NCI-H2081 (cell line): ENCODE data around the gene FARP1.
A peak's percentile ranks its signal among the peaks of the same experiment; 100 is the strongest.

Experiments
- DNase-seq, 2 experiments: peaks; one replicate each; lab custom pipeline; 2025; lab: John Stamatoyannopoulos, UW

The FARP1 gene

DNA sequence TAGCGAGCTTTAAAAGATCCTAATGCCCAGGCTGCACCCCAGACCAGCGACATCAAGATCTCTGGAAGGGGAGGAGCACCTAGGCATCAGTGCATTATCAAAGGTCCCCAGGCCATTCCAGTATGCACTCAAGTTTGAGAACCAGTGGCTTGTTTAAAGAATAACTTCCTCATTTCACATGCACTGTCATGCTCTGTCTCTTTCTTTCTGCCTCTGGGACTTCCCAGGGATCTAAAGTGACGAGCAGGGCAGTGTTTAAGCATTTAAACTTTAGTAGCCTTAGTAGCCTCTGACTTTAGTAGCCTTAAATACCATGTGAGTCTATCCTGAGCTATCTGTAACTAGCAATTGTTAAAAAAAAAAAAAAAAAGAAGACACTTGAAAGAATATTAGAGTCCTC lies 8.9 kb upstream of the FARP1 start:
- DNase-seq: no peak

DNA sequence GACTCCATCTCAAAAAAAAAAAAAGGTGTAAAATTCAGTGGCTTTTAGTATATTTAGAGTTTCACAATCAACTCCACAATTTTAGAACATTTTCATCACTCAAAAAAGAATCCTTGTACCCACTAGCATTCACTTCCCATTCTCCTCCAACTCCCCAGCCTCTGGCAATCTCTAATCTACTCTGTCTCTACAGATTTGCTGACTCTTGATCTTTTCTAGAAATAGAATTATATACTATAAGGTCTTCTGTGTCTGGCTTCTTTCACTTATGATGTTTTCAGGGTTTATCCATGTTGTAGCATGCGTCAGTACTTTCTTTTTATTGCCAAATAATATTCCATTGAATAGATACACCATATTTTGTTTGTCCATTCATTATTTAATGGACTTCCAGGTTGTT lies 8.0 kb upstream of the FARP1 start:
- no peak for DNase-seq

GRCh38 chr13:98141091-98141490 lies 1.8 kb upstream of the FARP1 start:
- no peak for DNase-seq

DNA sequence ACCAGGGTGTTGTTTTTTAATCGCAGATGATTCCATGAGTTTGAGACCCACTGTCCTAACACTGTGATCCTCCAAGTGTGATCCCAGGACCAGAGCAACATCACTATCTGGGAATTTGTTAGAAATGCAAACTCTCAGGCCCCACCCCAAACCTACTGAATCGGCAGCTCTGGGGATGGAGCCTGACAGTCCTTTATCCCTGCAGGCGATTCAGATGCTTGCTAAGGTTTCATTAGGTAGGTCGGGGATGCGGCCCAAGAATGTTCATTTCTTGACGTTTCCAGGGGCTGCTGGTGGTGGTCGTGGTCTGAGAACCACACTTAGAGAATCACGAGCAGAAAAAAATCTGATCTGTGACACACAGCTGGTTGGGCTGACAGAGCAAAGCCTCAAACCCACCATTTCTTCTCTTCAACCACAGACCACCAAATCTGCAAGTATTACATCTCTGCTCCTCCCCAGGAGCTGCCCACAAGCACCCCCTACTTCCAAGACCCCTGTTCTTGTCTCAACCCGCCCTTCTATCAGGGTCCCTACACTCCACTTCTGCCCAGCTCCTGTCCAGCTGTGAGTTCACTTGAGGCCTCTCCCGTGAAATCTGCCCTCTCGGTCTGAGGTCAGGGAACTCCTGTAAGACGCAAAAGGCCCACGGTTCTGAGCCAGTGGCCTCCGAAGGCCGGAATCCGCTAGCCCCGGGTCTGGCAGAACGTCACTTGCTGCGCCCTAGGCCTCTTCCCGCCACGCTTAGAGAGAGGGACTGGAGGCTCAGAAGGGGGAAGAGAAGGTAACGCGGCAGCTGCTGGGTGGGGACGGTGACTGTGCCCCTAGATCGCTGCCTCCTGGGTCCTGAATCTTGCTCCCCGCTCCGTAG lies 1.1 kb upstream of the FARP1 start:
- no peak for DNase-seq

GRCh38 chr13:98143157-98143553 lies 261 bp downstream of the FARP1 start:
- no peak for DNase-seq

DNA sequence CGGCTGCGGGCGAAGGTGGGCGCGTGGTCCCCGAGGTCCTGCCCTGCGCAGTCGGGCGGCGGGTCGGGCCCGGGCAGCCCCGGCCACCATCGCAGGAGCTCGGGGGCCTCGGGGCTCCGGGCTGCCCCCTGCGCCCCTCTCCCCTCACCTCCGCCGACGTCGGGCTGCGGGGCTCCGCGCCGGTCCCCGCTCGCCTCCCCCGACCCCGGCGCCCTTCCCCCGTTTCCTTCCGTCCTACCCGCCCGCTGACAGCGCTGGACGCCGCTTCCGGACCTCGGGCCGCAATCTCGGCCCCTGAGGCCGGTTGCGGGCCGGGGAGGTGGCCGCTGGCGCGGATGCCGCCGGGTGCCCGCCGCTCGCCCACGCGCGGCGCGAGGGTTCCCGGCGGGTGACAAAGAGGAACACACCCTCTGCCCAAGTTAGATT lies 720 bp downstream of the FARP1 start:
- DNase-seq: peak in 1 of 2 experiments; percentile 38

- peak in 1 of 2 experiments; percentile 44 for DNase-seq
Observed at GRCh38 chr13:98144027-98144741, 1.3 kb downstream of the FARP1 start.

DNA sequence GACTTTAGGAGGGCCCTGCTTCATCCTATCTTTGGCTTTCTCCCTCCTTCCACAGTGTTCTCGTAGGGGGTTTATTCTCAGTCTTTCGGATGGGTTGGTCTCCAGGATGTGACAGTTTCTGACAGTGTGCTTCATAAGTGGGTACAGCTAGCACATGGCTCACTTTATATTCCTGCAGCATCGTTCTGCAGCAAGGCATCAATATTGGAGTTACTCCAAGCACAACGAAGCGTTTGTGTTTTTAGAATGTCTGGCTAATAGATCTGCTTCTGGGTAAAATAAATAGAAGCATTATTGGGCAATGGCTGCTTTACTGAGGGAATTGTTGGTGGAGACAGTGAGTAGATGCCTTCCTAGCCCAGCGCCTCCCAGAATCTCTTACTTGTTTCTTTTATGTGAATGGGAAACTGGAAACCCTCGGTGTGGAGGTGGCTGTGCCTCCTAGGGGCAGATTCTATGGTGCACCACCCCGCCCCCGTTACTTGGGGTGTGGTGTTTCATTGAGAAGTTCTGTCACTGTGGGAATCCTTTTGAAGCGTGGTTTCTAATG lies 2.0 kb downstream of the FARP1 start:
- peak; percentile 14 to 56 for DNase-seq

- no peak for DNase-seq
Observed at GRCh38 chr13:98147521-98147920, 4.6 kb downstream of the FARP1 start.

GRCh38 chr13:98150832-98151479 lies 8.1 kb downstream of the FARP1 start:
- DNase-seq: no peak

- DNase-seq: no peak
Observed at GRCh38 chr13:98155475-98156109, 12.7 kb downstream of the FARP1 start.

DNA sequence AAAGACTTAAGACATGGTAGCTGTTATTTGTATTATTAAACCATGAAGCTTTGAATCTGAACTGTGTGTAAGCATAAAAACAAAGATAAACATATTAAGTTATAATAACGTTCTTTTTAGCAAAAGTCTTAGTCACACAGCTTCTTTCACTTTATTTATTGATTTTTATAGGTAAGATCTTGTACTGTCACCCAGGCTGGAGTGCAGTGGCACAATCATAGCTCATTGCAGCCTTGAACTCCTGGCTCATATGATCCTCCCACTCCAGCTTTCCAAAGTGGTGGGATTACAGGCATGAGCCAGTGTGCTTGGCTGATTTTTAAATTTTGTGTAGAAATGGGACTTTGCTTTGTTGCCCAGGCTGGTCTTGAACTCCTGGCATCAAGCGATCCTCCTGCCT lies 13.4 kb downstream of the FARP1 start:
- no peak for DNase-seq

DNA sequence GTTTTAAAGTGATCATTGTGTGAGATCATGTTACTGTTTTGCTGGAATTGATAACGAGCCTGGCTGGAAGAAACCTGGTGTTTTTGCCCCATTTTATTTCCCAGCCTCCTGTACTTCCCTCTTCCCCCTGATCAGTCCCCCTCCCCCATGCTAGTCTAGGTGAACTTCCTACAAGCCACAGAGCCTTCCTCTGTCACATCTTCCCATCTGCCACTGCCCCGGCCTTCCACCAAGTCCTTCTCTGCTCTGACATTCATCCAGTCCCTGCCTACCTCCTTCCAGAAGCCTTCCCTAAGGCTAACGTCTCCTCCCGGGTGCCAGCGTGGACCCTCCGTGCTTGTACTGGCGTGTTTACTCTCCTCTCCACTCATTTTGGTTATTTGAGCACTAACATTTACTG lies 14.3 kb downstream of the FARP1 start:
- no peak for DNase-seq

- DNase-seq: no peak
Observed at GRCh38 chr13:98157609-98158008, 14.7 kb downstream of the FARP1 start.

DNA sequence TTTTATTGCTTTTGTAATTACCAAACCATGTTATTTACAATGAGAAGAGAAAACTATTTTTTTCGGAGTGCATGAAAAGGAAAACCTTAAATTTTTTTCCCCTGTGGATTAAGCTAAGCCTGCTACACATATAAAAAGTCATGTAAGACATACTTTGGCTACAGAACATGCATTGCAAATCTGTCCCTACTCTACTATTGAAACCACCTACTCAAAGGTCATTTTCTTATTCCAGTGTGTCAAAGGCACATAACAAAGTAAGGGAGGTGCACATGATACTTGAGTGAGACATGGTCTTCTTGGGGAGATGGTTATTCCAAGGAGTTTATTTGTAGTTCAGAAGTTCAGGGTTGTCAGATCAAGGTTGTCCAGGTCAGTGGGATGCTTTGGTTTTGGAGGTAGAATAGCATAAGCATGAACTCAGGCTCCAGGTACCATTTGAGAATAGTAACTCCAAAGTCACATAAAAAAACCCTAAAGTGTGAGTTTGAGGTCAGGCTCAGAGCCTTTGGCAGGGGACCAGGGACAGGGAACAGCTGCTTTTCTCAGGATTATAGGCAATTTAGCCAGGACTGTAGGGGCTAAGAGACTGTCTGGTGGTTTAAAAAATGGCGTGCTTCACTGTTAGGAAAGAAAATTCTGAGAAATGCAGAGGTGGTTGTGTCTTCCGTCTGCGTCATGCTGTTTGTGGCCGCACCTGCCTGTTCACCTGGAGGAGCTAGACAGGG lies 15.4 kb downstream of the FARP1 start:
- no peak for DNase-seq

- no peak for DNase-seq
Observed at GRCh38 chr13:98162935-98163334, 20.0 kb downstream of the FARP1 start.

GRCh38 chr13:98169331-98169730 lies 26.4 kb downstream of the FARP1 start:
- DNase-seq: no peak

DNA sequence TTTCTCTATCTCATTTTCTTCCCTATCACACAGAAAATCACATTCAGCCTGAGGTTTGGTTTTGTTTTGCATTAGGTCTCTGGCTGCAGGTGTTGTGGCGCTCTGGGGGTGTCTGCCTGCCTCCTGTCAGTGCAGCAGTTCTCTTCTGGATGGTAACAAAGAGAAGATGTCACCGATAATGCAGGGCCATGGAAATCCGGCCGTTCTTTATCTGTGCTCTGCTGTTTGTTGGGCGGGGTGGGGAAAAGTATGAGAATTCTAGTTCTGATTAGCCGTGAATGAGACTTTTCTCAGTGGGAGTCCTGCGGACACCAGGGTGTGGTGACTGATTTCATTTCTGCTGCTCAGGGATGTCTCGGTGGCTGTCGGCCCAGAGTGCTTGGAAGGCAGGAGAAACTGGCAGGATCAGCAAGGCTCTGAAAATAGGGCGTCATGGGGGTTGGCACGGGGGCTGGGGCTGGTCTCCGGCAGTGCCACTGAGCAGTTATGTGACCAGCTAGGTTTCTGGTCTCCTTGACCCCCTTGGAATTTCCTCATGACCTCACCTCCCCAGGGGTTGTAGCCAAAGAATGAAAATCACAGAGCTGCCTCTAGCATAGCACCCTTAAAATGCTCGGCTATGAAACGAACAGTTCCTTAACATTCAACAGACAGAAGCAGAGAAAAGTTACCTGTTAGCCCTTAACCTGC lies 29.2 kb downstream of the FARP1 start:
- DNase-seq: no peak

- no peak for DNase-seq
Observed at GRCh38 chr13:98172590-98173422, 29.9 kb downstream of the FARP1 start.
